Activated CD8-positive, alpha-beta memory T cell treated with anti-CD3 and anti-CD28 coated beads, Interleukin-2, amount 50 U/mL, for 24 hours (primary cell): Measurements from ENCODE around the gene GALM.
A peak's percentile ranks its signal among the peaks of the same experiment; 100 is the strongest.
"Not testable (repeated sequence)": the region's sequence is repeated elsewhere in the genome, so short reads cannot be mapped to it uniquely, and the experiment has no call there.

Source experiments
- DNase-seq: peaks from one replicate; pipeline ENCODE4 v3.0.0-alpha.2; 2020; ENCODE audit errors: extremely low read depth

GALM gene

DNA sequence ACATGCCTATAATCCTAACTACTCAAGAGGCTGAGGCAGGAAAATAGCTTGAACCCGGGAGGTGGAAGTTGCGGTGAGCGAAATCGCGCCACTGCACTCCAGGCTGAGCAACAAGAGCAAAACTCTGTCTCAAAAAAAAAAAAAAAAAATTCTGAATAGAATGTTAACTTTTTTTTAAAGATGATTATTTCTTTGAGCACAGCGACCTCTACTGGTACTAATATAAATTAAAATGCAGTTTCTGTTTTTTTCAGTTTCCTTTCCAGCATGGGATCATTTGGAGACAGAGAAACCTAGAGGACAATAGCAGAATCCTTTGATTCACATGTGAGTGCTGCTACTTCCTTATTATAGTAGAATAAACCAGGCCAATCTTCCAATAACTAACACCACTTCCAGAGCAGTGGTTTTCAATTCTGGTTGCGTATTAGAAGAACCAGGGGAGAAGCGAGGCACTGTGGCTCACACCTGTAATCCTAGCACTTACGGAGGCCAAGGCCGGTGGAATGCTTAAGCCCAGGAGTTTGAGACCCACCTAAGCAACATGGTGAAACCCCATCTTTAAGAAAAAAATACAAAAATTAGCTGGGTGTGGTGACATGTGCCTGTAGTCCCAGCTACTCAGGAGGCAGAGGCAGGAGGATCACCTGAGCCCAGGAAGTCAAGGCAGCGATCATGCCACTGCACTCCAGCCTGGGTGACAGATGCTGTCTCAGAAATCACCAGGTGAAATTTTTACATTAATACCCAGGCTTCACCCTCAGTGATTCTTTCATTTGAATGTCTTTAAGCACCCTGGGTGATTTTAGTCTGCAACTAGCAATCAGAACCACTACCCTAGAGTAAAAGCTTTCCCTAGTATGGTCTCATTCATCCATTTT, 75.2 kb downstream of the GALM start:
- DNase-seq: no peak

DNA sequence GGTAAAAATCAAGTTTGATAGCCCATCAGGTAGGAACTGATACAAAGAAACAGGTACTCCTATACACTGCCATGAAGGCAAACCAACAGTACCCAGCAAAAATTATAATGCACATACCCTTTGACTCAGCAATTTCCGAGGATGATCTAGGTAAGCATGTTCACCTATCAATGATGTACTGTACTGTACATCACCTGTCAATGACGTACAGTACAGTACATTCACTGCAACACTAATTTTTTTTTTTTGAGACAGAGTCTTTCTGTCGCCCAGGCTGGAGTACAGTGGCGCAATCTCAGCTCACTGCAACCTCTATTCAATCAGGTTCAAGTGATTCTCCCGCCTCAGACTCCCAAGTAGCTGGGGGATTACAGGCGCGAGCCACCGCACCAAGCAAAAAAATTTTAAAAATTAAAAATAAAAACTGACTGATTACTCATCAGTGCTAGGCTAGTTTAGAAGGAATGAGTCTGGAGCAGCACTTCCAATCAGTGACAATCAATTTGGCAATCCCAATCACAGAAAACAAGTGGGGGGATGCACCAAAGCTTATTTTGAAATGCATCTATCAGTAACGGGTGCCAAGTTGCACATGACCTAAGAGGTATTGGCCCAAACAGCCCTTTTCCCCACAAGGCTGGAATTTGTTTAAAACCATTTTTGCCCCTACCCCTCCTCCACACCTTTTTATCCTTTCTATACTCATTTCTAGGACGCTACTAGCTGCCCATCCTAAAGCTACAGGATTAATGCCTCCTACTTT, 77.1 kb downstream of the GALM start:
- no peak for DNase-seq

DNA sequence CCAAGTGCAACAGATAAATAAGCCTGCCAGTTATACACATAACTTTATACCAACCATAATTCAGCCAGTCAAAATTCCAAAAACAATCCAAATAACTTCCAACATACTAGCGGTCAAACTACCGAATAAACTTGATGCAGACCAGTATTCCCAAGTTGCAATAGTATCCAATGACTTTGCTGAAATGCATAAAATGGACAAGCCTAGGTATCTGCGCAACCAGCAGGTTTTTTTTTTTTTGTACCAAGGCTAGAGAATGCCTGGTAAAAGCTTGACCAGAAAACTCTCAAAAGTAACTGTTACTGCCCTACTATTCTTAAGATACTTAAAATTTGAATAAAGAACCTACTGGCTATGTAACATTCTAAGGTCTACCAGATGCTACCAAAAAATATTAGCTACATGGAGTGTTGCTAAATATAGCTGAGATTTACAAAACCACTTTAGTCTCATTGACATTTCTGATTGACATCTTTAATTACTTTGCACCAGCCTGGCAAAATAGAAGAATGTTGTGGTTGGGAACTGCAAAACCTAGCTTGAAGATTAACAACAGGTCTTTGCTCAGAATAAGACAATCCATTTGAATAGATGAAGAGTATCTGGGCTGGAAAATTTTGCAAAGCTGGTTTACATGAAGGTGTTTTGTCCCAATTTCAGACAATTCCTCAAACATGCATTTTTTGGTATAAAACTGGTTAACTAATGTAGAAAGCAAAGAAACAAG, 77.9 kb downstream of the GALM start:
- DNase-seq: no peak

DNA sequence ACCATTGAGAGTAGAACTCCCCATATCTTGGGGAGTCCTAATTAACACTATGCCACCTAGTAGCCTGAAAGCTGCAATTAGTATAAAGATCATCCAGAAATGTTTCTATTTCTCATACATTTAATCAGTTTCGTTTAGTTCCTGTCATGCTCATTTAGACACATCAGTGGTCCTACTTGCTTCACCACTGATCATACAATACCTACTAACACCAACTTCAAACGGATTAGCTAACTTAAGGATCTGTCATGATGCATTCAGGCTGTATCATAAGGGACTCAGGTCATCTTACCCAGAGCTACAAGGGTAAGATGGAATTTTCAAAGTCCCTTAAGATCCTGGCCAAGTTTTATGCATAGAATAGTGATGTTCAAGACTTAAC, 78.5 kb downstream of the GALM start:
- DNase-seq: no peak

DNA sequence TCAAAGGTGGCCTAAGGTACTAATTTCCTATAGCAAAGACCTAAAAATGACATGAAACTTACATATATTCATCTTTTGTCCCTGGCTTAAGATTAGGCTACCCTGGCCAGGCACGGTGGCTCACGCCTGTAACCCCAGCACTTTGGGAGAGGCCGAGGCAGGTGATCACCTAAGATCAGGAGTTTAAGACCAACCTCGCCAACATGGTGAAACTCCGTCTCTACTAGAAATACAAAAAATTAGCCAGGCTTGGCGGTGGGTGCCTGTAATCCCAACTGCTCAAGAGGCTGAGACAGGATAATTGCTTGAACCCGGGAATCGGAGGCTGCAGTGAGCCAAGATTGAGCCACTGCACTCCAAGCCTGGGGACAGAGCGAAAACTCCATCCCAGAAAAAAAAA, 79.4 kb downstream of the GALM start:
- no peak for DNase-seq

DNA sequence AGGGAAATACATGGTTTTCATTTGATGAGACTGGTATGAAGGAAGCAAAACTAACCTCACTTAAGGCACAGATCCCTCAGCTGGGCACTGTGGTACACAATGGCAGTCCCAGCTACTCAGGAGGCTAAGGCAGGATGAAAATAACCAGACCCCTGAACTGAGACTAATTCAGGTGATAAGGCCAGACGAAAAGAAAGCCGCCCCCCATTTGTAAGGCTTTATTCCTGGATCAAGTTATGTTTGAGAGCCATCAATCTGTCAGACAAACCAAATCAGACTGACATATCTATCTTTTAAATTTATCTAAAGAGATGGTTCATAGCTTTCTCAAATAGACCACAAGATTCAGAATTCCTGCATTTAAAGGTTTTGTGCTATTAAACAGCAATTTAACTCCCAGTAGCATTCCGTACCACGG, 81.1 kb downstream of the GALM start:
- no peak for DNase-seq

DNA sequence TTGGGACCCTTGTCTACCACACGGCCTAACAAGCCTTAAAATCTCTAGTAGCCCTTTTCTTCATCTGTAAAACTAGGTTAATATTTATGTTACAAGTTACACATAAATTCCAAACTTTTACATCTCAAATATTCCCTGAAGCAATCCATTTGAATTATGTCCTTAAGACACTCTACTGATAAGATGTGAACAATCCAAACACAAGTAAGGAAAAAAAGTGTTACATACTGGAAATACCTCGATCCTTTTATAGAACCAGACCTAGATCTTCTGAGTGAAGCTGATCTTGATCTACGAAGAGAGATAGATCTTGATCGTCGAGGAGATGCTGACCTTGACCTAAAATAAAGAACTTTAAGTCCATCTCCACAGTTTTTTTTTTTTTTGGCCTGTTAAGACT, 81.9 kb downstream of the GALM start:
- no peak for DNase-seq

DNA sequence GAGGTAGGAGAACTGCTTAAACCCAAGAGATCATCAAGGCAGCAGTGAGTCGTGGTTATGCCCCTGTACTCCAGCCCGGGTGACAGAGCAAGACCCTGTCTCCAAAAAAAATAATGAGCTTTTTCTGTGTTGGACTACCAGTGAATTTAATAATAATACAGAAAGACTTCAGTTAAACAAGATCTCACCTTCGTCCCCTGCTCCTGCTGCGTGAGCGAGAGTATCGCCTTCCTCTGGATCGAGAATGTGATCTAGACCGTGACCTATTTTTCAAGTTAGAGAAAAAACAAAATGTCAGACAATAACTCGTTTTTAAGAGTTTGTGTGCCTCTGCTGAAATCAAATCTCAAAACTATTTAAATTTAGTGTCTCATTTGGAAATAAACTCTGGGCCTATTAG, 82.5 kb downstream of the GALM start:
- no peak for DNase-seq

DNA sequence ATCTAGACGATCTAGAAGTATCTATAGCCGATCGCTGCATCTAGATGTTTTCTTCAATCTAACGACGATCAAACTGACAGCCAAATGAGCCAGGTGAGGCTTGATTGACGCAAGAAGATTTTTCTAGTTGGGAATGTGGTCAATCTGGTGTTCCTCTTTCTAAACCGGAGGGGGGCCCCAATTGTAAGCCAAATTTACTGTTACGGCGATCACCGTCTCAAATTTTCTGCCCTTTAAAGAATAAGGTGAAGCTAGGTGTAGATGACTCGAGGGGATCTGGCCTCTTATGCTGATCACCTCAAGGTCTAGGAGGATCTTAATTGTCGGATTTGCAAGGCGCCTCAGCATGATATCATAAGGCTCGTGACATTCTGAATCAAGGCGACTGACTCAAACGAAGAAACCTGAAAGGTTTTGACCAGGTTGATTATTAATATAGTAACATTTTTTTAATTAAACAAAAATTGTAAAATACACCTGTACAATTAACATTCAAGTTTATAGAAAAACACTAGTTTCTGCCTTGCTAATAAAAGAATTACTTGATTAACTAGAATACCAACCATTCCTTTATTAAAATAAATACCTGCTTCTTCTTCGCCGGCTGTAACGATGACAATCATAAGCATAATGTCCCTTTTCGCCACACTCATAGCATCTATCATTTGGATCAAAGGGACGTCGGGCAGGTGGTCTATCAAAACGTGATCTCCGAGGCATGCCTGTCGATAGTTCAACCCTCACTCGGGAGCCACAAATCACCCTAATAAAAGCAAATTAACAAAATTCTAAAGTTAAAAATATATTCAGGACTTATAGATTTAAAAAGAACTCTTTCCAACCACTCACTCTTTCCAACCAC, 83.3 kb downstream of the GALM start:
- DNase-seq: no peak

DNA sequence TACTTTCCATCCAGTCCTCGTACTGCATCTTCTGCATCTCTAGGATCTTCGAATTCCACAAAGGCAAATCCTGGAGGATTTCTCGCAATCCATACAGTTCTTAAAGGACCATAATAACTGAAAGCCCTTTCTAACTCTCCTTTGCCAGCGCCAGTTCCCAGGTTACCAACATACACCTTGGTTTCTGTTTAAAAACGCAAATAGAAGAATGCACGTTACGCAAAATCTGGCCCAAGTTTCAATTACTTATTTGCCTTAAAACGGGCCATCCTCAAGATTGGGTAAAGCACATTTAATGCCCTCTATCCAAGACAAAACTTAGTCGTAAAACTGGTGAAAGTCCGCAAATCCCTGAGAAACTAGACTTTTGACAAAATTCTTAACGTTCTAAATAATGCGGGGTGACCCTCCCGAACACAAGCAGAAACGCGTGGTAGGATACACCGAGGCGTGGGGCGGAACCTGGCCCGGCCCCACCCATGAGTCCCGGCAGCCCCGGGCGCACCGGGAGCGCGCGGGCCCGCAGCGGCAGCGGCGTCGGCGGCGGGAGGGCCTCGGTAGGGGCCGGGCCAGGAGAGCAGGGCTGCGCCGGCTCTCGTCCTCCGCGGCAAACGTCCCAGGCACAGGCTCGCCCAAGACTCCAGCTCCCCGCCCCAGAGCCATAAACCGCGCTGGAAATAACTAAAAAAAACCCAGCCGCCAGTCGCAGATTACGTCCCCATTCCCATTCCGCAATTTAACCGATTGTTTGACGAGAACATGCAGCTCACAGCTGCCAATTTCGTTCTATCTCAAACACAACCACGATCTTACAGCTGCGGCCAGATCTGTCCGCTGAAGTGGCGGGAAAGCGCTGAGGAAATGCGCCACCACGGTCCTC, 84.3 kb downstream of the GALM start:
- peak; percentile 6 for DNase-seq

DNA sequence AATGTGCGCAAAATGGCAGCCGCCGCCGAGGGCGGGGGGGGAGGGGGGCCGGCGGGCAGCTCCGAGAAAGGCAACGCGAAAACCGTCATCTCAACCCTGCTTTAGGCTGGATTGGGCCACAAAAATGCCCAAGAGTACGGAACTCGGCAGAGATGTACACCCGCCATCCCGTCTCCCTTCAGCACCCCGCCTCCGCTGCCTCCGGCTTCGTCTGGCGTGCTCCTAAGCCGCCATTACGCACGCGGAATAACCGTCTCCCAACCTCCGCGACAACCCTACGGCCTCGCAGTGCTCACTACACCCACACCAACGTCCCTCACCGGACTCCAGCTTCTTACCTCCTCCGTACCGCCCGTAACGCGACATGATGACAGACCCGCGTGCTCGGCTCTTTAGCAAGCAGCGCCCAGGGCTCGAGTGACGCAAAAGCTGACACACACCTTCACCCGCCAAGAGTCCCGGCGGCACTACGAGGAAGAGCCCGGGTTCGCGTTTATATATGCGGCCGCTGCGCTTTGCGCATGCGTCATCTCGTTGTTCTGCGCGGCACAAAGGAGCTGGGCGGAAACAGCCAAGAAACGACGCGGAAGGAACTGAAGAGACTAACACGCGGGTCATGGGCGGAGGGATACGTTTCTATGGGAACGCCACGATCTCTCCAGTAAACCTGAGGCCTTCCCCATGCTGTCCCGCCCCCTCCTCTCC, 85.1 kb downstream of the GALM start, which contains the start of gene SRSF7:
Gene SRSF7 (minus strand): TSS at position 471 of the 705 bp plus-strand sequence. CDS start 105 bp downstream, at position 366.
- DNase-seq: peak; percentile 87

DNA sequence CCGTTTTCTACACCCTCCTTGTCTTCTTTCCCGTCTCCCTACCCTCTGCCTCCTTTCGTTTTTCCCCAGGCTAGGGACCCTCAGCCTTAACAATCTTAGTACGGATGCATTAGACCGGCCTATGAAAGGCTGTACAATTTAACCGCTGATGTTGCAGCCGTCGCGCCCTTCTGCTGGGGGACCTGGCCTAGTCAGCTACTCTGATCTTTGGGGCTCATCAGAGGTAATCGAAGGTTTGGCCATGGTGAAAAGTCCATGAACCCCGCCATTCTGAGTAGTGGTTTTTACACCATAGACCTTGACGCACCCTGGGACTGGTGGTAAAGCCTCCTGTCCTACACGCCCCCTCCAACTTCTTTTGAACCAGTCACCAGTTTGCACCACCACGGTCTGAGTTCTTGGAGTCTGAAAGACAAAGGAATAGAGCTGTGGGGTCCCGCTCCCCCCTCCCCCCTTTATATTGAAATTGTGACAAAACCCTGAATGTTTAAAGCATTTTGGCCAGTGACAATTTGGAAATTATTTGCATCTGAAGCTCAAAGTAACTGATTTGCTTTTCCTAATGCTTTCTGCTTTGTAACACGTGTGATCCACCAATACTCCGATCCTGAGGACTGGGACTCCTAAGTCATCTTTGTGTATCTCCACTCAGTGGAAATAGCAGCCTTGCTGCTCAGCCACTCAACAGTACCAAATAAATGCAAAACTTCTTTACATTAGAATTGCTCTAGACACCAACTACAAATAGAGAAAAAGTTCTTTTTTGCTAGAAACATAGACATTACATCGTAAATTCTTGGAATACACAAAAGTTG, 85.9 kb downstream of the GALM start:
- no peak for DNase-seq

DNA sequence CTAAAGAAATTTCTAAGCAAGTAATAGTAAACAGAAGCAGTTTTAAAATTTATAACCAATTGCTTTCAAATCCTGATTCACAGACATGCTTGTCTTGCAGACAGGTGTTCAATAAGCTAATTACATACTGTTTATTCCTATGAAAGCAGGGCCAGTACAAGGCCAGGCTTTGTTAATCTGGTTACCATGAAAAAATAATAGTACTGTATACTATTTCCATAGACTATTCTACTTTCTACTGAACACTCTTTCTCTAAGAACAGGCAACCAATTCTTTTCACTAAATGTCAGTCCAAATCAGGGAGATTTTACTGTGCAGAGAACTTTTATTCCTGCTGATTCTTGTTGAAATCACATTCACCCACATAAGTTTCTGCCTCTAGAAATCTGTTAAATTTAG, 88.1 kb downstream of the GALM start:
- no peak for DNase-seq

DNA sequence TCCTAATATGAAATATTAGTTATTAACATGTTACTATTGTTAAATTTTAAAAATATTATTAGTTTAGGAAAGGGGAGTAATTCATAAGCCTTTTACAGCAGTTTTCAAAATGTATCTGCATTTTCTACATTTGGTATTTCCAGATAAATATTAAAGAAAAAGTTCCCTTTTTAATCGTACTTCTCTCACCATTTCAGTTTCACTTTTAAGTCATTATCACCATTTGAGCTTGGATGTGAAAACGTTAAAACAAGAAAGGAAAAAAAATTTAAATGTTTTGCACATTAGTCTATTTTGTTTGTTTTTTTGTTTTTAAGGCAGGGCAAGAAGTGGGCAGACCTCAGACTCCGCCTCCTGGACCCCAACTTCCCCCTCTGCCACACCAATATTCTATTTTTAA, 88.6 kb downstream of the GALM start:
- DNase-seq: no peak

DNA sequence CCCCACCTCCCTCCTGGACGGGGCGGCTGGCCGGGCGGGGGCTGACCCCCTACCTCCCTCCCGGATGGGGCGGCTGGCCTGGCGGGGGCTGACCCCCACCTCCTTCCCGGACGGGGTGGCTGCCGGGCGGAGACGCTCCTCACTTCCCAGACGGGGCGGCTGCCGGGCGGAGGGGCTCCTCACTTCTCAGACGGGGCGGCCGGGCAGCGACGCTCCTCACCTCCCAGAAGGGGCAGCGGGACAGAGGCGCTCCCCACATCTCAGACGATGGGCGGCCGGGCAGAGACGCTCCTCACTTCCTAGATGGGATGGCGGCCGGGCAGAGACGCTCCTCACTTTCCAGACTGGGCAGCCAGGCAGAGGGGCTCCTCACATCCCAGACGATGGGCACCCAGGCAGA, 90.0 kb downstream of the GALM start:
- not testable (repeated sequence) for DNase-seq

DNA sequence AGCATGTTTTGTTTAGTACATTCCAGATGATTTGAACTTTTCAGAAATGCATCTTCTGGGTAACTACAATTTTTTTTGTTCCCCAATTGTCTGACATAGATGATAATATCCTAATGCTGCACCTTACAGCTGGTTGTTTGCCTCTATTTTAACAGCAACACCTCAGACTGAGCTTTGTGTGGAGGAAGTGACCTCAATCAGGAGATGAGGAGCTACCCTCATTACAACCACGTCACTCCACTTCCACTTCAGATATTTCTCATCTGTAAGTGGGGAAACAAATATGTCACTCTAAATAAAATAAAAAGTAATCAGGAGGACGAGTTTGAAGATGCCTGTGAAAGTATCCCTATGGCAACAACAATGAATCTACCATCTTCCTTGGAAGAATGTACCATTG, 97.3 kb downstream of the GALM start:
- DNase-seq: no peak

DNA sequence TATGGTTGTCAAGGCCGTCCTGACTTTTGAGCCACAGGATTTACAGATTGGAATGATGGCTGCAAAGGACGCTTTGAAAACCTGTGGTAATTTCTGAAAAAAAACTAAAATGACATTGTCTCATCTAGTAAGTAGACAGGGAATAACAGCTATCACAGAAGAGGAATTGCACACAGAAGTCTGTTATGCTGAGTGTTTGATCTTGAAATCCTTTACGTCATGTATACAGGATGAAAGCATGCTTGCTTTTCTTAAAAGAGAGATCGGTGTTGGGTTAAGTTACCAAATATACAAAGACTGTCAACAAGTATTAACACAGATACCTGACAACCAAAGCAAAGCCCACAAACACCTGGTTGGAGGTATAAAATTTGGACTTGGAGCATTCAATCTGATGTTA, 97.8 kb downstream of the GALM start:
- DNase-seq: no peak

DNA sequence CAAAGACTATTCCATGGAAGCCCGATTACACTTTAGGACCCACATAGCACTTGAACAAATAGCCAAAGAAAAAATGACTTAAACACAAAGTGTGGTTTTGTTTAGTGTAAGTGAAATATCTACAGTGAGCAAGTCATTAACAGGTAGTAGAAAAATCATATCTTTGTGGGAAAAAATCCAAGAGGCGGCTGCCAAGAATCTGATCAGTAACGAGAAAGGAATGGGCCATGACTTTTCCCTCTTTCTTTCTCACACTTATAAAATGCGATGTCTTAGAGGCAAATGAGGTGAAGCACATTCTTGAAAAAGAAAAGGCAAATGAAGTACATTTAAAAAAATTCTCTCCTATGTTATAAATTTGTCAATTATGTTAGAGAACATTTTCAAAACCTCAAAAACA, 99.2 kb downstream of the GALM start:
- no peak for DNase-seq

DNA sequence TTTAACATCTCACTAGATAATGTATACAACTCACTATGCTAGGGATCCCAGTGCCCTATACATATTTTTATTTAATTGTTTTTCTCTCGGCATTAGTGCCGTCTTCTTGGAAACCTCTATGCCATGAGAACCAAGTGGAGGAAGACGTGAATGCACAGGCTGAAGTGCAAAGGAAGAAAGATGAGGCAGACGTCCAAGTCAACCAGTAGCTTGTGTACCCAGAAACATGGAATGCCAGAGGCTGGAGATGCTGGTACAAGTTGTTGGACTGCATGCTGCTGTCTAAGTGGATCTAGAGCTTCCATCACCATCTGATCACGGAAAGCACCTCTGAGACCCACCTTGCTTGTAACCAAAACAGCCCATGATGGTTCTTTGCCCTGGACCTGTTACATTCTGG, 99.6 kb downstream of the GALM start:
- DNase-seq: no peak
